ENCODE measurements around the gene CDK10. TPM values are rescaled to one million over a fixed set of nuclear protein-coding genes. Genes with fewer than 3 reads are reported as not detected.

CDK10 gene
- total RNA-seq, 1 donor from 2014 or later, result 76.1 TPM

- POLR2A ChIA-PET, result interaction anchor here (0.6 to 2.4 kb wide), 6 partner anchors 13 to 136 kb away, joined by 3 to 6 read pairs (median 3); partner anchors contain the start of gene TCF25
- intact Hi-C loops (cut with micrococcal nuclease), result no loop called here
These were observed 51.0 kb downstream of the CDK10 start for GRCh38 chr16:89737341-89738071.

DNA sequence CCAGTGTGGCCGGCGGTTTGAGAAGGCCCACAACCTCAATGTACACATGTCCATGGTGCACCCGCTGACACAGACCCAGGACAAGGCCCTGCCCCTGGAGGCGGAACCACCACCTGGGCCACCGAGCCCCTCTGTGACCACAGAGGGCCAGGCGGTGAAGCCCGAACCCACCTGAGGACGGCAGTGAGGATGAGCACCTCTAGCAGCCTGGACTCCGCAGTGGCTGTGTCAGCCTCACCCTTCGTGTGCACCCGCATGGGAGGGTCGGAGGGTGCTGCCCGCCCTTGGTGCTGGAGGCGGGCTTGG, 51.5 kb downstream of the CDK10 start:
- no peak overlapping the region for H3K27ac Mint-ChIP-seq
- TF ChIP-seq, protein P1, sequence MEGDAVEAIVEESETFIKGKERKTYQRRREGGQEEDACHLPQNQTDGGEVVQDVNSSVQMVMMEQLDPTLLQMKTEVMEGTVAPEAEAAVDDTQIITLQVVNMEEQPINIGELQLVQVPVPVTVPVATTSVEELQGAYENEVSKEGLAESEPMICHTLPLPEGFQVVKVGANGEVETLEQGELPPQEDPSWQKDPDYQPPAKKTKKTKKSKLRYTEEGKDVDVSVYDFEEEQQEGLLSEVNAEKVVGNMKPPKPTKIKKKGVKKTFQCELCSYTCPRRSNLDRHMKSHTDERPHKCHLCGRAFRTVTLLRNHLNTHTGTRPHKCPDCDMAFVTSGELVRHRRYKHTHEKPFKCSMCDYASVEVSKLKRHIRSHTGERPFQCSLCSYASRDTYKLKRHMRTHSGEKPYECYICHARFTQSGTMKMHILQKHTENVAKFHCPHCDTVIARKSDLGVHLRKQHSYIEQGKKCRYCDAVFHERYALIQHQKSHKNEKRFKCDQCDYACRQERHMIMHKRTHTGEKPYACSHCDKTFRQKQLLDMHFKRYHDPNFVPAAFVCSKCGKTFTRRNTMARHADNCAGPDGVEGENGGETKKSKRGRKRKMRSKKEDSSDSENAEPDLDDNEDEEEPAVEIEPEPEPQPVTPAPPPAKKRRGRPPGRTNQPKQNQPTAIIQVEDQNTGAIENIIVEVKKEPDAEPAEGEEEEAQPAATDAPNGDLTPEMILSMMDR (IDR thresholded peaks at IDR 0.05), result no peak
- H3K9me3 Mint-ChIP-seq, result no peaks in the 10 kb centered on the region
- no peak for DNase-seq
- intact Hi-C loops (cut with micrococcal nuclease), result no loop called here
- H3K27me3 Mint-ChIP-seq, result no peaks in the 10 kb centered on the region
- H3K4me3 Mint-ChIP-seq, result no peak overlapping the region
- ChIA-PET CTCF (no interaction called here), POLR2A (interaction anchor here (2.4 kb wide), 1 partner anchor 14 kb away, joined by 6 read pairs; no protein-coding TSS in a partner anchor)
- no peak for ATAC-seq (ENCODE audit: low read depth)
- peaks cover 88% of the 10 kb centered on the region for H3K36me3 Mint-ChIP-seq (ENCODE audit: low read depth)
- peaks cover 10% of the 10 kb centered on the region for H3K4me1 Mint-ChIP-seq

More at GRCh38 chr16:89737341-89738071, 51.0 kb downstream of the CDK10 start:
- Mint-ChIP-seq H3K4me3 (no peak overlapping the region), H3K27me3 (no peaks in the 10 kb centered on the region), H3K36me3 (ENCODE audit: low read depth) (peaks cover 89% of the 10 kb centered on the region), H3K4me1 (peaks cover 12% of the 10 kb centered on the region), H3K27ac (no peak overlapping the region), H3K9me3 (no peaks in the 10 kb centered on the region)
- ATAC-seq (ENCODE audit: low read depth) (no peak), DNase-seq (no peak)
- TF ChIP-seq, protein P1 (IDR thresholded peaks at IDR 0.05), result no peak
- CTCF ChIA-PET, result no interaction called here

- CTCF ChIA-PET, result no interaction called here
- no peak overlapping the region for H3K27ac Mint-ChIP-seq
- ATAC-seq (ENCODE audit: low read depth), result no peak
- POLR2A ChIA-PET, result interaction anchor here (2.4 kb wide), 1 partner anchor 14 kb away, joined by 6 read pairs; no protein-coding TSS in a partner anchor
- no peaks in the 10 kb centered on the region for H3K27me3 Mint-ChIP-seq
- intact Hi-C loops (cut with micrococcal nuclease), result no loop called here
- peaks cover 10% of the 10 kb centered on the region for H3K4me1 Mint-ChIP-seq
- TF ChIP-seq, protein P1 (IDR thresholded peaks at IDR 0.05), result no peak
- no peak overlapping the region for H3K4me3 Mint-ChIP-seq
- H3K9me3 Mint-ChIP-seq, result no peaks in the 10 kb centered on the region
- no peak for DNase-seq
- H3K36me3 Mint-ChIP-seq (ENCODE audit: low read depth), result peaks cover 84% of the 10 kb centered on the region
These were observed 52.2 kb downstream of the CDK10 start for GRCh38 chr16:89738538-89739317.

- ChIA-PET CTCF (no interaction called here), POLR2A (interaction anchor here (2.4 kb wide), 1 partner anchor 15 kb away, joined by 6 read pairs; no protein-coding TSS in a partner anchor)
- H3K27me3 Mint-ChIP-seq, result no peaks in the 10 kb centered on the region
- H3K4me3 Mint-ChIP-seq, result no peak overlapping the region
- ATAC-seq (ENCODE audit: low read depth) (no peak), DNase-seq (no peak)
- peaks cover 10% of the 10 kb centered on the region for H3K4me1 Mint-ChIP-seq
- intact Hi-C loops (cut with micrococcal nuclease), result no loop called here
- TF ChIP-seq, protein P1 (IDR thresholded peaks at IDR 0.05), result no peak
- H3K9me3 Mint-ChIP-seq, result no peaks in the 10 kb centered on the region
- H3K36me3 Mint-ChIP-seq (ENCODE audit: low read depth), result peaks cover 84% of the 10 kb centered on the region
- H3K27ac Mint-ChIP-seq, result no peak overlapping the region
These were observed 52.9 kb downstream of the CDK10 start for GRCh38 chr16:89739383-89739782.
